Lung (tissue), 12 donors: Measurements from ENCODE around the gene C20orf144. TPM values are rescaled to one million over a fixed set of nuclear protein-coding genes. Genes with fewer than 3 reads are reported as not detected.

ENCODE experiments used
- ATAC-seq: fragments of 200-7000 bp; cut with Tn5 transposase; one replicate; pipeline ENCODE4 v1.9.1; 2020; ENCODE audit warnings: moderate number of reproducible peaks; ENCODE audit not compliant: insufficient read depth, low FRiP score
- DNase-seq, 3 donors: peaks; one replicate each; pipeline ENCODE4 v3.0.0-alpha.2; 2013 to 2017
- H3K27ac ChIP-seq, 2 donors: one replicate each; pipeline ENCODE4 v1.5.1; 2013; ENCODE audit warnings: mild to moderate bottlenecking in 2 of 2, moderate library complexity in 2 of 2, control low read depth in 1 of 2, inconsistent platforms in 1 of 2, low read depth in 1 of 2, low read length in 1 of 2
- H3K27me3 ChIP-seq, 3 donors: one replicate each; pipeline ENCODE4 v1.5.1; 2013; ENCODE audit warnings: low read length in 2 of 3; ENCODE audit not compliant: control insufficient read depth in 3 of 3, insufficient read depth in 3 of 3
- H3K36me3 ChIP-seq, 4 donors: one replicate each; pipeline ENCODE4 v1.5.1; 2013; ENCODE audit warnings: low read length in 4 of 4, mild to moderate bottlenecking in 1 of 4, moderate library complexity in 1 of 4; ENCODE audit not compliant: control insufficient read depth in 4 of 4, insufficient read depth in 4 of 4
- H3K4me1 ChIP-seq, 5 donors: one replicate each; pipeline ENCODE4 v1.5.1; 2013; ENCODE audit warnings: low read length in 5 of 5, mild to moderate bottlenecking in 2 of 5, moderate library complexity in 1 of 5; ENCODE audit not compliant: control insufficient read depth in 5 of 5, insufficient read depth in 5 of 5
- H3K4me3 ChIP-seq: one replicate; pipeline ENCODE4 v1.5.1; 2013; ENCODE audit warnings: mild to moderate bottlenecking, control low read depth, moderate library complexity
- H3K9ac ChIP-seq, 2 donors: one replicate each; pipeline ENCODE4 v1.5.1; 2013; ENCODE audit warnings: low read length in 2 of 2, control low read depth in 1 of 2; ENCODE audit not compliant: insufficient read depth in 1 of 2
- H3K9me3 ChIP-seq, 4 donors: one replicate each; pipeline ENCODE4 v1.5.1; 2013; ENCODE audit warnings: low read length in 3 of 4, mild to moderate bottlenecking in 1 of 4, moderate library complexity in 1 of 4; ENCODE audit not compliant: control insufficient read depth in 4 of 4, insufficient read depth in 3 of 4
- CTCF ChIP-seq: IDR thresholded peaks from 2 replicates; pipeline ENCODE4 v1.5.1; 2012; ENCODE audit warnings: mild to moderate bottlenecking; ENCODE audit errors: control extremely low read depth, extremely low read depth
- WGBS, 2 donors: extraction: QIAGEN DNeasy Blood & Tissue Kit; methylation state at CpG; one replicate each; pipeline ENCODE4 v1.1.7; 2013; 5-methylcytosine and 5-hydroxymethylcytosine counted together
- polyA plus RNA-seq, 2 donors: library from polyadenylated mRNA; stranded (reverse); fragments of 200-250 nt; gene quantifications; one replicate each; pipeline ENCODE4 v1.2.1, GENCODE V29; 2013
- total RNA-seq, 2 donors: library from RNA; depleted of rRNA in 1 of 2; stranded (reverse); fragments of >200 nt in 1 of 2; gene quantifications; one replicate each; pipeline ENCODE4 v1.2.1, GENCODE V29; 2014 to 2021
- donor health status: control.
- donor health status: control.
- donor health status: Bipolar disorder and iron deficiency.
- donor health status: healthy.
- donor health status: DM: yes; HTN: yes; CAD: no.

C20orf144 gene
- total and polyA plus RNA-seq, 4 donors = 0.05 to 0.31 (median 0.08) TPM; not detected in 1

- H3K9ac ChIP-seq = no peak overlapping the region
Observed at GRCh38 chr20:33701629-33702450, 39.7 kb downstream of the C20orf144 start.

GRCh38 chr20:33702861-33703260, 40.7 kb downstream of the C20orf144 start:
- Histone ChIP-seq H3K4me3 (no peak overlapping the region), H3K9ac (no peak overlapping the region), H3K27me3 (no peaks in the 10 kb centered on the region), H3K36me3 (peaks cover 0 to 6% (median 0%) of the 10 kb centered on the region in 4 donors), H3K9me3 (no peaks in the 10 kb centered on the region), H3K27ac (no peak overlapping the region), H3K4me1 (peaks cover 0 to 1% (median 0%) of the 10 kb centered on the region in 5 donors)
- WGBS, 2 donors = 51 to 76% methylated on average over 5 of the region's 5 CpGs
- DNase-seq (no peak), ATAC-seq (no peak)
- no peak for TF ChIP-seq CTCF

More at GRCh38 chr20:33701629-33702450, 39.7 kb downstream of the C20orf144 start:
- Histone ChIP-seq H3K4me1 (peaks cover 0 to 1% (median 0%) of the 10 kb centered on the region in 5 donors), H3K36me3 (no peaks in the 10 kb centered on the region), H3K27me3 (no peaks in the 10 kb centered on the region), H3K27ac (no peak overlapping the region), H3K4me3 (no peak overlapping the region), H3K9me3 (no peaks in the 10 kb centered on the region)
- ATAC-seq = no peak
- no peak for DNase-seq
- 90 to 92% methylated on average over 12 to 27 of the region's 27 CpGs for WGBS, 2 donors
- no peak for TF ChIP-seq CTCF

GRCh38 chr20:33703498-33704137, 41.5 kb downstream of the C20orf144 start:
- no peak overlapping the region for H3K9ac ChIP-seq
- peaks cover 0 to 1% (median 0%) of the 10 kb centered on the region in 5 donors for H3K4me1 ChIP-seq
- no peaks in the 10 kb centered on the region for H3K9me3 ChIP-seq
- no peak overlapping the region for H3K27ac ChIP-seq
- no peak overlapping the region for H3K4me3 ChIP-seq
- TF ChIP-seq CTCF = no peak
- DNase-seq (no peak), ATAC-seq (no peak)
- WGBS, 2 donors = 94% methylated on average over 8 of the region's 8 CpGs
- no peaks in the 10 kb centered on the region for H3K27me3 ChIP-seq
- peaks cover 0 to 7% (median 0%) of the 10 kb centered on the region in 4 donors for H3K36me3 ChIP-seq
